SW480 (cell line): Measurements from ENCODE around the gene FAM149A.

Experiments used
- DNase-seq: peaks from one replicate; pipeline ENCODE4 v3.0.0-alpha.2; 2016; ENCODE audit warnings: low spot score

FAM149A gene

GRCh38 chr4:186158966-186159365 is 54.5 kb downstream of the FAM149A start:
- no peak for DNase-seq

GRCh38 chr4:186159613-186160012 is 55.1 kb downstream of the FAM149A start:
- DNase-seq: no peak

GRCh38 chr4:186161138-186161537 is 56.6 kb downstream of the FAM149A start:
- peak; percentile 27 for DNase-seq

- no peak for DNase-seq
Measured at GRCh38 chr4:186166852-186167512, 62.5 kb downstream of the FAM149A start.

- DNase-seq: no peak
Measured at GRCh38 chr4:186167605-186168004, 63.1 kb downstream of the FAM149A start.

GRCh38 chr4:186168750-186169149 is 64.2 kb downstream of the FAM149A start:
- DNase-seq: no peak

GRCh38 chr4:186169333-186169944 is 64.9 kb downstream of the FAM149A start:
- DNase-seq: no peak

- DNase-seq: no peak
Measured at GRCh38 chr4:186169945-186170802, 65.7 kb downstream of the FAM149A start.

GRCh38 chr4:186170966-186171365 is 66.5 kb downstream of the FAM149A start:
- DNase-seq: no peak

GRCh38 chr4:186172546-186172945 is 68.0 kb downstream of the FAM149A start:
- no peak for DNase-seq

- DNase-seq: no peak
Measured at GRCh38 chr4:186188107-186188506, 83.6 kb downstream of the FAM149A start.

- DNase-seq: no peak
Measured at GRCh38 chr4:186189656-186190055, 85.2 kb downstream of the FAM149A start.

GRCh38 chr4:186190581-186191199 is 86.2 kb downstream of the FAM149A start:
- peak; percentile 70 for DNase-seq

GRCh38 chr4:186191200-186192065 is 86.9 kb downstream of the FAM149A start, which contains the start of gene CYP4V2:
Gene CYP4V2, plus strand, starts transcription at chr4:186191567. Its CDS starts 257 bp downstream, at chr4:186191824.
- DNase-seq: peak; percentile 73

GRCh38 chr4:186192066-186192612 is 87.6 kb downstream of the FAM149A start:
- peak; percentile 57 for DNase-seq

GRCh38 chr4:186193851-186194250 is 89.3 kb downstream of the FAM149A start:
- DNase-seq: no peak

GRCh38 chr4:186196063-186196462 is 91.6 kb downstream of the FAM149A start:
- no peak for DNase-seq

- no peak for DNase-seq
Measured at GRCh38 chr4:186200516-186200915, 96.0 kb downstream of the FAM149A start.

- no peak for DNase-seq
Measured at GRCh38 chr4:186201010-186201409, 96.5 kb downstream of the FAM149A start.

GRCh38 chr4:186201535-186202230 is 97.2 kb downstream of the FAM149A start:
- peak; percentile 77 for DNase-seq
